H1 (cell line): Measurements from ENCODE around the gene C1orf74. TPM values are rescaled to one million over a fixed set of nuclear protein-coding genes. Genes with fewer than 3 reads are reported as not detected.

Experiments
- CTCF ChIA-PET: fragments of 300-600 bp; sonication (Branson Sonifier 250); formaldehyde crosslinking; loops from one replicate; lab custom pipeline; 2021; ENCODE audit not compliant: partially characterized antibody; lab: Charles Lee
- POLR2A ChIA-PET: fragments of 300-600 bp; sonication (Branson Sonifier 250); formaldehyde crosslinking; loops from one replicate; lab custom pipeline; 2021; ENCODE audit warnings: inconsistent platforms; ENCODE audit not compliant: partially characterized antibody; lab: Charles Lee
- DNase-seq, 2 experiments: peaks; one replicate each; pipeline versions ENCODE4 v3.0.0 to v3.0.0-alpha.2; 2010 to 2022; ENCODE audit warnings: low spot score in 2 of 2, low read depth in 1 of 2, mixed read lengths in 1 of 2
- FAIRE-seq: peaks from 2 replicates; lab custom pipeline; 2011; peaks lifted over from hg19 to GRCh38; lab: Jason Lieb, UNC
- H2AFZ ChIP-seq: 2 replicates; pipeline ENCODE4 v1.8.1; 2012; ENCODE audit warnings: low read length, inconsistent platforms
- H2AK5ac ChIP-seq: 2 replicates; pipeline ENCODE4 v1.6.1; 2013; ENCODE audit warnings: low read depth, low read length
- H2BK120ac ChIP-seq: replicated peaks from 2 replicates; pipeline ENCODE3; 2013; ENCODE audit warnings: low read depth, low read length, inconsistent platforms
- H2BK12ac ChIP-seq: 2 replicates; pipeline ENCODE4 v1.6.1; 2013; ENCODE audit warnings: low read depth, low read length
- H2BK15ac ChIP-seq: 2 replicates; pipeline ENCODE4 v1.6.1; 2013; ENCODE audit warnings: low read length
- H2BK20ac ChIP-seq: 2 replicates; pipeline ENCODE4 v1.6.1; 2013; ENCODE audit warnings: low read length
- H2BK5ac ChIP-seq: 2 replicates; pipeline ENCODE4 v1.6.1; 2013; ENCODE audit warnings: low read depth, low read length
- H3K14ac ChIP-seq: 2 replicates; pipeline ENCODE4 v1.6.1; 2013; ENCODE audit warnings: inconsistent platforms; ENCODE audit not compliant: insufficient read length
- H3K18ac ChIP-seq: 2 replicates; pipeline ENCODE4 v1.6.1; 2013; ENCODE audit warnings: low read length; ENCODE audit errors: extremely low read depth
- H3K23ac ChIP-seq: 2 replicates; pipeline ENCODE4 v1.6.1; 2013; ENCODE audit warnings: inconsistent platforms; ENCODE audit not compliant: insufficient read length
- H3K23me2 ChIP-seq: 2 replicates; pipeline ENCODE4 v1.6.1; 2013; ENCODE audit warnings: low read depth, low read length
- H3K27ac ChIP-seq: 2 replicates; pipeline ENCODE4 v1.6.1; 2011; ENCODE audit warnings: low read depth, low read length, inconsistent platforms
- H3K27me3 ChIP-seq, 4 experiments: replicated peaks in 1 of 4; 1 replicate in 1 of 4; 2 replicates in 3 of 4; pipeline versions ENCODE4 v1.6.1 to v1.8.1; 2011 to 2013; ENCODE audit warnings: low read length in 3 of 4, mild to moderate bottlenecking in 3 of 4, inconsistent platforms in 2 of 4, mixed read lengths in 2 of 4, moderate library complexity in 1 of 4; ENCODE audit not compliant: control insufficient read depth in 3 of 4, insufficient read depth in 3 of 4; ENCODE audit errors: extremely low read depth in 1 of 4
- H3K36me3 ChIP-seq, 4 experiments: 2 replicates each; pipeline versions ENCODE4 v1.6.1 to v1.8.1; 2011 to 2013; ENCODE audit warnings: mild to moderate bottlenecking in 4 of 4, low read length in 3 of 4, moderate library complexity in 2 of 4, control low read depth in 1 of 4, inconsistent platforms in 1 of 4; ENCODE audit not compliant: insufficient read depth in 4 of 4, control insufficient read depth in 2 of 4
- H3K4ac ChIP-seq: replicated peaks from 2 replicates; pipeline ENCODE3; 2013; ENCODE audit warnings: low read length, low read depth, mixed read lengths, inconsistent platforms; ENCODE audit not compliant: insufficient read length
- H3K4me1 ChIP-seq, 4 experiments: replicated peaks in 1 of 4; 1 replicate in 1 of 4; 2 replicates in 3 of 4; pipeline versions ENCODE4 v1.6.1 to v1.8.1; 2011 to 2013; ENCODE audit warnings: low read length in 3 of 4, inconsistent platforms in 2 of 4, mixed read lengths in 1 of 4; ENCODE audit not compliant: insufficient read depth in 4 of 4, control insufficient read depth in 3 of 4
- H3K4me2 ChIP-seq, 2 experiments: 2 replicates each; pipeline versions ENCODE4 v1.6.1 to v1.8.1; 2011 to 2013; ENCODE audit warnings: low read depth in 2 of 2, low read length in 2 of 2, control low read depth in 1 of 2, inconsistent platforms in 1 of 2, mild to moderate bottlenecking in 1 of 2; ENCODE audit not compliant: insufficient read depth in 1 of 2
- H3K4me3 ChIP-seq, 4 experiments: fragments of 200-600, 300-600 bp in 1 of 4; sonication (generic), shearing (Covaris generic), sonication (Bioruptor Twin) in 1 of 4; 2 replicates each; pipeline versions ENCODE4 v1.5.1 to v1.8.1; 2011 to 2016; ENCODE audit warnings: low read length in 4 of 4, low read depth in 3 of 4, control low read depth in 2 of 4, inconsistent platforms in 2 of 4, mild to moderate bottlenecking in 2 of 4, mixed read lengths in 1 of 4, moderate library complexity in 1 of 4; ENCODE audit not compliant: insufficient read depth in 2 of 4; ENCODE audit errors: extremely low read depth in 1 of 4
- H3K56ac ChIP-seq: replicated peaks from 2 replicates; pipeline ENCODE3; 2013; ENCODE audit warnings: low read depth, mild to moderate bottlenecking, mixed read lengths, low read length, inconsistent platforms; ENCODE audit not compliant: insufficient read length
- H3K79me1 ChIP-seq: 2 replicates; pipeline ENCODE4 v1.6.1; 2013; ENCODE audit warnings: low read depth, low read length, control low read depth
- H3K79me2 ChIP-seq, 2 experiments: 2 replicates each; pipeline versions ENCODE4 v1.6.1 to v1.8.1; 2012 to 2013; ENCODE audit warnings: low read length in 2 of 2, mild to moderate bottlenecking in 2 of 2, inconsistent platforms in 1 of 2; ENCODE audit not compliant: insufficient read depth in 2 of 2, control insufficient read depth in 1 of 2
- H3K9ac ChIP-seq, 4 experiments: replicated peaks in 1 of 4; 1 replicate in 1 of 4; 2 replicates in 3 of 4; pipeline versions ENCODE4 v1.6.1 to v1.8.1; 2011 to 2013; ENCODE audit warnings: low read depth in 3 of 4, low read length in 3 of 4, control low read depth in 2 of 4, mild to moderate bottlenecking in 2 of 4, moderate library complexity in 2 of 4, inconsistent platforms in 1 of 4; ENCODE audit errors: extremely low read depth in 1 of 4
- H3K9me3 ChIP-seq, 2 experiments: 2 replicates each; pipeline versions ENCODE4 v1.6.1 to v1.8.1; 2012 to 2013; ENCODE audit warnings: mild to moderate bottlenecking in 2 of 2, moderate library complexity in 2 of 2, control low read depth in 1 of 2, inconsistent platforms in 1 of 2, low read depth in 1 of 2, low read length in 1 of 2, mixed read lengths in 1 of 2; ENCODE audit not compliant: insufficient read depth in 2 of 2
- H4K20me1 ChIP-seq, 2 experiments: replicated peaks in 1 of 2; 2 replicates each; pipeline versions ENCODE3 to v1.8.1; 2011 to 2013; ENCODE audit warnings: inconsistent platforms in 2 of 2, low read length in 2 of 2, mild to moderate bottlenecking in 1 of 2; ENCODE audit not compliant: insufficient read depth in 2 of 2, control insufficient read depth in 1 of 2
- H4K5ac ChIP-seq: 2 replicates; pipeline ENCODE4 v1.6.1; 2013; ENCODE audit warnings: low read length, low read depth, mixed read lengths, inconsistent platforms; ENCODE audit not compliant: insufficient read length
- H4K8ac ChIP-seq: 2 replicates; pipeline ENCODE4 v1.8.0; 2013; ENCODE audit warnings: mild to moderate bottlenecking, moderate library complexity, low read length, inconsistent platforms; ENCODE audit not compliant: insufficient read depth; ENCODE audit errors: extremely low read depth
- H4K91ac ChIP-seq: replicated peaks from 2 replicates; pipeline ENCODE3; 2013; ENCODE audit warnings: low read length, mixed read lengths, inconsistent platforms; ENCODE audit not compliant: insufficient read length
- EP300 ChIP-seq, 2 experiments: IDR thresholded peaks; 1 replicate in 1 of 2; 2 replicates in 1 of 2; pipeline ENCODE4 v1.6.1; 2011 to 2012; ENCODE audit warnings: low read depth in 2 of 2, low read length in 2 of 2, mild to moderate bottlenecking in 2 of 2, borderline replicate concordance in 1 of 2, inconsistent platforms in 1 of 2, moderate library complexity in 1 of 2
- HDAC2 ChIP-seq, 2 experiments: fragments of 300-600 bp in 1 of 2; sonication (generic) in 1 of 2; IDR thresholded peaks; 2 replicates each; pipeline ENCODE4 v1.6.1; 2011 to 2012; ENCODE audit warnings: low read depth in 2 of 2, low read length in 2 of 2, mild to moderate bottlenecking in 2 of 2, moderate library complexity in 2 of 2, borderline replicate concordance in 1 of 2, inconsistent platforms in 1 of 2
- NANOG ChIP-seq: IDR thresholded peaks from 2 replicates; pipeline ENCODE4 v1.6.1; 2011; ENCODE audit warnings: low read length, low read depth, mild to moderate bottlenecking, inconsistent platforms; ENCODE audit not compliant: insufficient read depth, poor library complexity, severe bottlenecking
- POU5F1 ChIP-seq: IDR thresholded peaks from 2 replicates; pipeline ENCODE4 v1.6.1; 2011; ENCODE audit warnings: low read depth, mild to moderate bottlenecking, low read length, moderate library complexity
- RXRA ChIP-seq: IDR thresholded peaks from 2 replicates; pipeline ENCODE4 v1.6.1; 2011; ENCODE audit warnings: low read depth, mild to moderate bottlenecking, low read length, moderate library complexity; ENCODE audit not compliant: insufficient read depth
- SIRT6 ChIP-seq: IDR thresholded peaks from one replicate; pipeline ENCODE4 v1.7.1; 2012; ENCODE audit warnings: low read length, inconsistent platforms
- SIX5 ChIP-seq: IDR thresholded peaks from 2 replicates; pipeline ENCODE4 v1.6.1; 2011; ENCODE audit warnings: mild to moderate bottlenecking, low read depth, low read length
- TAF1 ChIP-seq: IDR thresholded peaks from 2 replicates; pipeline ENCODE4 v1.6.1; 2011; ENCODE audit warnings: mild to moderate bottlenecking, low read depth, low read length
- TBP ChIP-seq: IDR thresholded peaks from 2 replicates; pipeline ENCODE4 v1.6.1; 2011; ENCODE audit warnings: low read depth, low read length, improper control_type of control experiment
- YY1 ChIP-seq: IDR thresholded peaks from 2 replicates; pipeline ENCODE4 v1.6.1; 2011; ENCODE audit warnings: low read depth, mild to moderate bottlenecking, low read length
- WGBS, 2 experiments: shearing (Covaris generic) in 1 of 2; methylation state at CpG; one replicate each; pipeline versions ENCODE4 v1.1.6 to v1.1.7; 2013 to 2015; ENCODE audit warnings: low lambda C conversion rate in 2 of 2, mixed read lengths in 2 of 2, inconsistent platforms in 1 of 2, low coverage in 1 of 2, missing lambda C conversion rate in 1 of 2; ENCODE audit not compliant: insufficient replicate concordance in 2 of 2, insufficient coverage in 1 of 2, insufficient read length in 1 of 2; ENCODE audit errors: extremely low coverage in 1 of 2, missing lambda C conversion rate in 1 of 2; 5-methylcytosine and 5-hydroxymethylcytosine counted together
- polyA plus RNA-seq, 7 experiments: library from polyadenylated mRNA; depleted of rRNA in 3 of 7; stranded (reverse) in 5 of 7; unstranded in 2 of 7; fragments of >200 nt in 5 of 7; fragments of 200-250 nt in 2 of 7; gene quantifications; 1 replicate in 5 of 7; 2 replicates in 1 of 7; 4 replicates in 1 of 7; pipeline versions ENCODE4 v1.2.1 to v1.2.3, GENCODE V29; 2011 to 2013; ENCODE audit warnings: missing spikeins in 2 of 7, mixed read lengths in 2 of 7
- total RNA-seq: library from RNA; stranded (reverse); fragmentation: NEBNext Ultra II Directional; extraction: Animal tissue kit (Norgen Biotek cat#: 25700); gene quantifications from 2 replicates; pipeline ENCODE4 v1.2.1, GENCODE V29; 2021

The C1orf74 gene
- total and polyA plus RNA-seq, 2 of the 8 experiments (the other 6 are each of a cell fraction or from before 2014, with no cell fraction given): 3.1 to 3.9 TPM

- no peak overlapping the region for H2BK12ac ChIP-seq
- no peak overlapping the region for H4K91ac ChIP-seq
- no peaks in the 10 kb centered on the region for H3K4me1 ChIP-seq
- H2BK15ac ChIP-seq: no peak overlapping the region
- no peak overlapping the region for H3K18ac ChIP-seq
- no peak overlapping the region for H2BK20ac ChIP-seq
- H3K56ac ChIP-seq: no peak overlapping the region
- TF ChIP-seq RXRA (no peak), EP300 (IDR thresholded peaks at IDR 0.05; ENCODE audit: borderline replicate concordance in 1 of 2, low read depth in 2 of 2, low read length in 2 of 2) (no peak), SIX5 (no peak), TAF1 (no peak), SIRT6 (no peak), POU5F1 (no peak), TBP (no peak), NANOG (no peak), HDAC2 (IDR thresholded peaks at IDR 0.05; ENCODE audit: borderline replicate concordance in 1 of 2, low read depth in 2 of 2, low read length in 2 of 2) (no peak), YY1 (no peak)
- TF ChIP-seq, all 59 proteins: peak for 0
- no peak overlapping the region for H3K4me2 ChIP-seq
- H3K79me2 ChIP-seq: no peaks in the 10 kb centered on the region
- H2BK120ac ChIP-seq: no peak overlapping the region
- no peak for DNase-seq
- whole genome bisulfite sequencing, 2 experiments: 82% methylated on average over 1 of the region's 1 CpG; no CpG with 5 or more reads in 1 of the 2 experiments
- H2AK5ac ChIP-seq: no peak overlapping the region
- ChIA-PET CTCF (no interaction called here), POLR2A (no interaction called here)
- H4K8ac ChIP-seq: no peak overlapping the region
- H2AFZ ChIP-seq: no peak overlapping the region
- peaks cover 2 to 9% (median 4%) of the 10 kb centered on the region in 4 experiments; a peak in 6 of 8 replicates for H3K36me3 ChIP-seq
- H2BK5ac ChIP-seq: no peak overlapping the region
- no peaks in the 10 kb centered on the region for H4K20me1 ChIP-seq
- H3K9me3 ChIP-seq: no peaks in the 10 kb centered on the region
- peaks cover under 1% of the 10 kb centered on the region; the same call in 1 of the 2 replicates for H3K23me2 ChIP-seq
- no peak overlapping the region for H4K5ac ChIP-seq
- FAIRE-seq: no peak
- H3K4me3 ChIP-seq: no peak overlapping the region
- H3K14ac ChIP-seq: no peak overlapping the region
- H3K9ac ChIP-seq: no peak overlapping the region
- no peak overlapping the region for H3K23ac ChIP-seq
- no peak overlapping the region for H3K27ac ChIP-seq
- no peaks in the 10 kb centered on the region; the same call in 1 of the 2 replicates for H3K79me1 ChIP-seq
- H3K27me3 ChIP-seq: no peaks in the 10 kb centered on the region
- no peak overlapping the region for H3K4ac ChIP-seq
These were observed 4.9 kb upstream of the C1orf74 start for GRCh38 chr1:209789245-209789644.
